ENCODE measurements around the gene CMSS1.

DNA sequence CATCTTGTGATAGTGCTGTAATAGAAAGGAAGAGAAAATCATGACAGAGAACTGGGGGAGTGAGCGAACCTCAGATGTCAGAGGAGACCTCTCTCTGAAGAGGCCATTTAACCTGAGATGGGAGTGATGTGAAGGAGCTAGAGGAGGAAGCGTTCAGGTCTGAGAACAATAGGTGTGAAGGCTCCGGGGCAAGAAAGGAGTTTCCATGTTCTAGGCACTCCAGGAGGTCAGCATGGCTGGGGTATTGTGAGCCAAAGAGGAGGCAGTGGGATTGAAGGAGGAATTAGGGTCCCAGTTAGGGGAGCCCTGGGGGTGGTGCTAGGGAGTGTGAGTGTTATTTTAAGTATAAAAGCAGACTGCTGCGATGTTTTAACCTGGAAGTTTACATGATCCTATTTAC, 305.4 kb downstream of the CMSS1 start:
- TF ChIP-seq, protein P1, sequence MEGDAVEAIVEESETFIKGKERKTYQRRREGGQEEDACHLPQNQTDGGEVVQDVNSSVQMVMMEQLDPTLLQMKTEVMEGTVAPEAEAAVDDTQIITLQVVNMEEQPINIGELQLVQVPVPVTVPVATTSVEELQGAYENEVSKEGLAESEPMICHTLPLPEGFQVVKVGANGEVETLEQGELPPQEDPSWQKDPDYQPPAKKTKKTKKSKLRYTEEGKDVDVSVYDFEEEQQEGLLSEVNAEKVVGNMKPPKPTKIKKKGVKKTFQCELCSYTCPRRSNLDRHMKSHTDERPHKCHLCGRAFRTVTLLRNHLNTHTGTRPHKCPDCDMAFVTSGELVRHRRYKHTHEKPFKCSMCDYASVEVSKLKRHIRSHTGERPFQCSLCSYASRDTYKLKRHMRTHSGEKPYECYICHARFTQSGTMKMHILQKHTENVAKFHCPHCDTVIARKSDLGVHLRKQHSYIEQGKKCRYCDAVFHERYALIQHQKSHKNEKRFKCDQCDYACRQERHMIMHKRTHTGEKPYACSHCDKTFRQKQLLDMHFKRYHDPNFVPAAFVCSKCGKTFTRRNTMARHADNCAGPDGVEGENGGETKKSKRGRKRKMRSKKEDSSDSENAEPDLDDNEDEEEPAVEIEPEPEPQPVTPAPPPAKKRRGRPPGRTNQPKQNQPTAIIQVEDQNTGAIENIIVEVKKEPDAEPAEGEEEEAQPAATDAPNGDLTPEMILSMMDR (IDR thresholded peaks at IDR 0.05; ENCODE audit: low read length) = no peak
- TF ChIP-seq EZH2 (IDR thresholded peaks at IDR 0.05; ENCODE audit: borderline replicate concordance, low read length) = no peak

Data from OCI-LY1 (cell line).